WTC11 (cell line): Measurements from ENCODE around the gene MANBA. TPM values are rescaled to one million over a fixed set of nuclear protein-coding genes. Genes with fewer than 3 reads are reported as not detected.

Experiments used
- ATAC-seq: fragments of 200-7000 bp; cut with Tn5 transposase; 2 replicates; pipeline ENCODE4 v1.10.0; 2021; ENCODE audit warnings: mild to moderate bottlenecking, moderate library complexity
- CTCF ChIA-PET: fragments of 300-600 bp; sonication (Branson Sonifier 250); formaldehyde crosslinking; loops from one replicate; lab custom pipeline; 2021; ENCODE audit warnings: antibody characterized with exemption; lab: Charles Lee
- POLR2A ChIA-PET: fragments of 350-600 bp; sonication (Branson Sonifier 250); formaldehyde crosslinking; loops from one replicate; lab custom pipeline; 2021; ENCODE audit warnings: antibody characterized with exemption; lab: Charles Lee
- DNase-seq: peaks from one replicate; pipeline ENCODE4 v3.0.0; 2021; ENCODE audit warnings: low spot score
- H3K27ac Mint-ChIP-seq: 2 replicates; pipeline ENCODE4 v1.8.0; 2021; ENCODE audit warnings: mixed read lengths
- H3K27me3 Mint-ChIP-seq: 2 replicates; pipeline ENCODE4 v1.8.0; 2021; ENCODE audit warnings: low read depth, mild to moderate bottlenecking, moderate library complexity, mixed read lengths
- H3K36me3 Mint-ChIP-seq: 2 replicates; pipeline ENCODE4 v1.8.0; 2021; ENCODE audit warnings: mixed read lengths
- H3K4me1 Mint-ChIP-seq: 2 replicates; pipeline ENCODE4 v1.8.0; 2022; ENCODE audit warnings: mixed read lengths
- H3K4me3 Mint-ChIP-seq: 2 replicates; pipeline ENCODE4 v1.8.0; 2021; ENCODE audit warnings: mild to moderate bottlenecking, moderate library complexity, mixed read lengths
- H3K9me3 Mint-ChIP-seq: 2 replicates; pipeline ENCODE4 v1.8.0; 2021; ENCODE audit warnings: mixed read lengths
- AFF4 ChIP-seq: sonication (generic); formaldehyde crosslinking; IDR thresholded peaks from 2 replicates; pipeline ENCODE4 v1.8.1; 2023; ENCODE audit warnings: mild to moderate bottlenecking, missing genetic modification reagents, borderline replicate concordance
- CTCF ChIP-seq: fragments of 200-600 bp; IDR thresholded peaks from 2 replicates; pipeline ENCODE4 v1.8.0; 2022; ENCODE audit warnings: antibody characterized with exemption
- ELF4 ChIP-seq: sonication (generic); formaldehyde crosslinking; IDR thresholded peaks from 2 replicates; pipeline ENCODE4 v1.8.1; 2022; ENCODE audit warnings: low read depth, mild to moderate bottlenecking, moderate library complexity, missing genetic modification reagents
- ESRRA ChIP-seq: sonication (generic); formaldehyde crosslinking; IDR thresholded peaks from 2 replicates; pipeline ENCODE4 v1.8.1; 2022; ENCODE audit warnings: mild to moderate bottlenecking, missing genetic modification reagents, borderline replicate concordance
- ETV6 ChIP-seq: sonication (generic); formaldehyde crosslinking; IDR thresholded peaks from 2 replicates; pipeline ENCODE4 v1.8.1; 2022; ENCODE audit warnings: mild to moderate bottlenecking, missing genetic modification reagents
- FOXP1 ChIP-seq: sonication (generic); formaldehyde crosslinking; IDR thresholded peaks from 2 replicates; pipeline ENCODE4 v1.8.0; 2022; ENCODE audit warnings: missing genetic modification reagents, mild to moderate bottlenecking, moderate library complexity, borderline replicate concordance
- IRF2 ChIP-seq: sonication (generic); formaldehyde crosslinking; IDR thresholded peaks from 2 replicates; pipeline ENCODE4 v1.8.0; 2022; ENCODE audit warnings: low read depth, missing genetic modification reagents, borderline replicate concordance
- JUN ChIP-seq: sonication (generic); formaldehyde crosslinking; IDR thresholded peaks from 2 replicates; pipeline ENCODE4 v1.8.0; 2023; ENCODE audit warnings: mild to moderate bottlenecking, missing genetic modification reagents
- NFE2L1 ChIP-seq: sonication (generic); formaldehyde crosslinking; IDR thresholded peaks from 2 replicates; pipeline ENCODE4 v1.8.1; 2023; ENCODE audit warnings: missing genetic modification reagents
- NFYB ChIP-seq: sonication (generic); formaldehyde crosslinking; conservative IDR thresholded peaks from 2 replicates; pipeline ENCODE4 v1.8.0; 2022; ENCODE audit warnings: low read depth, missing genetic modification reagents
- OVOL2 ChIP-seq: fragments of 250-450 bp; sonication (Bioruptor Pico); IDR thresholded peaks from 2 replicates; pipeline ENCODE4 v1.9.0; 2021; ENCODE audit warnings: mild to moderate bottlenecking, borderline replicate concordance
- PRDM15 ChIP-seq: sonication (generic); formaldehyde crosslinking; IDR thresholded peaks from 2 replicates; pipeline ENCODE4 v1.8.0; 2022; ENCODE audit warnings: missing genetic modification reagents
- PRRX2 ChIP-seq: fragments of 250-450 bp; sonication (Bioruptor Pico); IDR thresholded peaks from 2 replicates; pipeline ENCODE4 v1.8.0; 2021; ENCODE audit warnings: mild to moderate bottlenecking
- RORB ChIP-seq: fragments of 250-450 bp; sonication (Bioruptor Pico); IDR thresholded peaks from 2 replicates; pipeline ENCODE4 v1.9.0; 2021; ENCODE audit warnings: mild to moderate bottlenecking
- TCF7 ChIP-seq: sonication (generic); formaldehyde crosslinking; IDR thresholded peaks from 2 replicates; pipeline ENCODE4 v1.8.0; 2022; ENCODE audit warnings: mild to moderate bottlenecking, low read depth, missing genetic modification reagents, moderate library complexity
- TEAD1 ChIP-seq: sonication (generic); formaldehyde crosslinking; IDR thresholded peaks from 2 replicates; pipeline ENCODE4 v1.8.0; 2022; ENCODE audit warnings: mild to moderate bottlenecking, missing genetic modification reagents
- USF2 ChIP-seq: sonication (generic); formaldehyde crosslinking; IDR thresholded peaks from 2 replicates; pipeline ENCODE4 v1.8.1; 2023; ENCODE audit warnings: mild to moderate bottlenecking, missing genetic modification reagents, moderate library complexity
- ZNF263 ChIP-seq: sonication (generic); formaldehyde crosslinking; IDR thresholded peaks from 2 replicates; pipeline ENCODE4 v1.8.1; 2022; ENCODE audit warnings: low read depth, mild to moderate bottlenecking, moderate library complexity, missing genetic modification reagents
- ZNF317 ChIP-seq: sonication (generic); formaldehyde crosslinking; IDR thresholded peaks from 2 replicates; pipeline ENCODE4 v1.8.1; 2023; ENCODE audit warnings: low read depth, mild to moderate bottlenecking, moderate library complexity, missing genetic modification reagents, borderline replicate concordance
- ZNF671 ChIP-seq: fragments of 250-450 bp; sonication (Bioruptor Pico); IDR thresholded peaks from 2 replicates; pipeline ENCODE4 v1.8.0; 2021; ENCODE audit warnings: mild to moderate bottlenecking
- total RNA-seq: library from RNA; stranded (reverse); gene quantifications from 3 replicates; pipeline ENCODE4 v1.2.3, GENCODE V29; 2021
- TF ChIP-seq, protein P1 (sequence below): sonication (generic); formaldehyde crosslinking; IDR thresholded peaks from 2 replicates; pipeline ENCODE4 v1.8.0; 2022; ENCODE audit warnings: mild to moderate bottlenecking, missing genetic modification reagents
- TF ChIP-seq, protein P2 (sequence below): sonication (generic); formaldehyde crosslinking; IDR thresholded peaks from 2 replicates; pipeline ENCODE4 v1.8.1; 2023; ENCODE audit warnings: mild to moderate bottlenecking, missing genetic modification reagents
- TF ChIP-seq, protein P3 (sequence below): sonication (generic); formaldehyde crosslinking; conservative IDR thresholded peaks from 2 replicates; pipeline ENCODE4 v1.8.1; 2022; ENCODE audit warnings: mild to moderate bottlenecking, missing genetic modification reagents
- TF ChIP-seq, protein P4 (sequence below): sonication (generic); formaldehyde crosslinking; IDR thresholded peaks from 2 replicates; pipeline ENCODE4 v1.8.1; 2022; ENCODE audit warnings: mild to moderate bottlenecking, moderate library complexity, missing genetic modification reagents

Gene MANBA
- total RNA-seq, 1 experiment from 2014 or later: 35.1 TPM

- DNase-seq: no peak
- ChIA-PET POLR2A (no interaction called here), CTCF (no interaction called here)
- Mint-ChIP-seq H3K27me3 (no peaks in the 10 kb centered on the region), H3K36me3 (no peaks in the 10 kb centered on the region), H3K4me3 (no peak overlapping the region), H3K27ac (no peak overlapping the region), H3K4me1 (peaks cover under 1% of the 10 kb centered on the region; the same call in 1 of the 2 replicates), H3K9me3 (peaks cover 4% of the 10 kb centered on the region; the same call in 1 of the 2 replicates)
- no peak for TF ChIP-seq AFF4 (CRISPR knock-in tag)
- no peak for TF ChIP-seq NFE2L1 (CRISPR knock-in tag)
- TF ChIP-seq CTCF: no peak
- TF ChIP-seq IRF2 (CRISPR knock-in tag): no peak
- TF ChIP-seq NFYB: no peak
- no peak for TF ChIP-seq ZNF317
- no peak for TF ChIP-seq ZNF671 (CRISPR knock-in tag)
- TF ChIP-seq TCF7 (CRISPR knock-in tag): no peak
- no peak for TF ChIP-seq TEAD1 (CRISPR knock-in tag)
- no peak for TF ChIP-seq ESRRA (CRISPR knock-in tag)
- no peak for ATAC-seq
Measured at GRCh38 chr4:102789317-102789717, 28.5 kb upstream of the MANBA start.

DNA sequence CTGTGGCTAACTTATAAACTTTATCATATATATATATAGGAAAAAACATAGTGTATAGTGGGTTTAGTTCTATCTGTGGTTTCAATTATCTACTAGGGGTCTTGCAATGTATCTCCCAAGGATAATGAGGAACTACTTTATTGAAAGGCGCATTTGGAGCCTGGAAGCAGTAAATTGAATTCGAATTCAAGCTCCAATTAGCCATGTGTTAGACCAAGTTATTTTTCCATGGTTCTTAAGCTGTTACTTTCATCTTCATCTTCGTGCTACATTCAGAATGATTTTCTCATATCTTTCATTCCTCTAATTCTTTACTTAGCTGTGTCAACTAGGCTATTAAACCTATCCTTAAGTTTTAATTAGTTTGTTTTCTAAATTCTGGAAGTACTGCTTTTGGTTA lies 27.2 kb upstream of the MANBA start:
- no peaks in the 10 kb centered on the region for H3K27me3 Mint-ChIP-seq
- H3K4me1 Mint-ChIP-seq: no peaks in the 10 kb centered on the region
- no peaks in the 10 kb centered on the region for H3K36me3 Mint-ChIP-seq
- H3K9me3 Mint-ChIP-seq: peaks cover 4% of the 10 kb centered on the region; the same call in 1 of the 2 replicates
- H3K27ac Mint-ChIP-seq: no peak overlapping the region
- no peak for ATAC-seq
- DNase-seq: no peak
- POLR2A ChIA-PET: no interaction called here
- CTCF ChIA-PET: no interaction called here
- H3K4me3 Mint-ChIP-seq: no peak overlapping the region
- TF ChIP-seq, protein P1, sequence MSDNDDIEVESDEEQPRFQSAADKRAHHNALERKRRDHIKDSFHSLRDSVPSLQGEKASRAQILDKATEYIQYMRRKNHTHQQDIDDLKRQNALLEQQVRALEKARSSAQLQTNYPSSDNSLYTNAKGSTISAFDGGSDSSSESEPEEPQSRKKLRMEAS (CRISPR knock-in tag): no peak
- TF ChIP-seq ZNF263: no peak
- TF ChIP-seq PRDM15 (CRISPR knock-in tag): no peak
- no peak for TF ChIP-seq RORB
- no peak for TF ChIP-seq PRRX2 (CRISPR knock-in tag)
- no peak for TF ChIP-seq USF2 (CRISPR knock-in tag)
- no peak for TF ChIP-seq ELF4
- TF ChIP-seq ETV6 (CRISPR knock-in tag): no peak
- TF ChIP-seq FOXP1 (CRISPR knock-in tag): no peak
- no peak for TF ChIP-seq OVOL2
- TF ChIP-seq, protein P2, sequence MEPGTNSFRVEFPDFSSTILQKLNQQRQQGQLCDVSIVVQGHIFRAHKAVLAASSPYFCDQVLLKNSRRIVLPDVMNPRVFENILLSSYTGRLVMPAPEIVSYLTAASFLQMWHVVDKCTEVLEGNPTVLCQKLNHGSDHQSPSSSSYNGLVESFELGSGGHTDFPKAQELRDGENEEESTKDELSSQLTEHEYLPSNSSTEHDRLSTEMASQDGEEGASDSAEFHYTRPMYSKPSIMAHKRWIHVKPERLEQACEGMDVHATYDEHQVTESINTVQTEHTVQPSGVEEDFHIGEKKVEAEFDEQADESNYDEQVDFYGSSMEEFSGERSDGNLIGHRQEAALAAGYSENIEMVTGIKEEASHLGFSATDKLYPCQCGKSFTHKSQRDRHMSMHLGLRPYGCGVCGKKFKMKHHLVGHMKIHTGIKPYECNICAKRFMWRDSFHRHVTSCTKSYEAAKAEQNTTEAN (CRISPR knock-in tag): no peak
- TF ChIP-seq JUN: no peak
- TF ChIP-seq, protein P3, sequence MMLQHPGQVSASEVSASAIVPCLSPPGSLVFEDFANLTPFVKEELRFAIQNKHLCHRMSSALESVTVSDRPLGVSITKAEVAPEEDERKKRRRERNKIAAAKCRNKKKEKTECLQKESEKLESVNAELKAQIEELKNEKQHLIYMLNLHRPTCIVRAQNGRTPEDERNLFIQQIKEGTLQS: no peak
- TF ChIP-seq, protein P4, sequence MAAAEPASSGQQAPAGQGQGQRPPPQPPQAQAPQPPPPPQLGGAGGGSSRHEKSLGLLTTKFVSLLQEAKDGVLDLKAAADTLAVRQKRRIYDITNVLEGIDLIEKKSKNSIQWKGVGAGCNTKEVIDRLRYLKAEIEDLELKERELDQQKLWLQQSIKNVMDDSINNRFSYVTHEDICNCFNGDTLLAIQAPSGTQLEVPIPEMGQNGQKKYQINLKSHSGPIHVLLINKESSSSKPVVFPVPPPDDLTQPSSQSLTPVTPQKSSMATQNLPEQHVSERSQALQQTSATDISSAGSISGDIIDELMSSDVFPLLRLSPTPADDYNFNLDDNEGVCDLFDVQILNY: no peak
